Tibial nerve (tissue), 4 donors: ENCODE results near the gene SMAD3. TPM values are rescaled to one million over a fixed set of nuclear protein-coding genes. Genes with fewer than 3 reads are reported as not detected.

Experiments used
- DNase-seq, 2 donors: peaks; one replicate each; pipeline ENCODE4 v3.0.0-alpha.2; 2019; ENCODE audit warnings: low spot score in 2 of 2
- H3K27ac ChIP-seq, 4 donors: fragments of 200-600 bp; sonication (generic) in 3 of 4; one replicate each; pipeline ENCODE4 v1.5.1; 2017 to 2019; ENCODE audit warnings: mild to moderate bottlenecking in 1 of 4
- H3K27me3 ChIP-seq, 2 donors: fragments of 200-600 bp; sonication (generic) in 1 of 2; one replicate each; pipeline versions ENCODE4 v1.5.1 to v1.6.0; 2017 to 2019
- H3K36me3 ChIP-seq, 3 donors: fragments of 200-600 bp; sonication (generic); one replicate each; pipeline ENCODE4 v1.5.1; 2018 to 2019
- H3K4me1 ChIP-seq, 4 donors: fragments of 200-600 bp; sonication (generic) in 3 of 4; one replicate each; pipeline ENCODE4 v1.5.1; 2017 to 2019
- H3K4me3 ChIP-seq, 4 donors: fragments of 200-600 bp; sonication (generic) in 3 of 4; one replicate each; pipeline ENCODE4 v1.5.1; 2017 to 2019; ENCODE audit warnings: mild to moderate bottlenecking in 1 of 4, moderate library complexity in 1 of 4
- H3K9me3 ChIP-seq, 4 donors: fragments of 200-600 bp; sonication (generic) in 3 of 4; one replicate each; pipeline ENCODE4 v1.5.1; 2017 to 2019
- CTCF ChIP-seq, 5 experiments: fragments of 200-600 bp in 3 of 5; fragments of 450-650 bp in 2 of 5; sonication (generic) in 3 of 5; IDR thresholded peaks; one replicate each; pipeline ENCODE4 v1.5.1; 2016 to 2019; ENCODE audit warnings: antibody characterized with exemption in 5 of 5, mild to moderate bottlenecking in 3 of 5, moderate library complexity in 2 of 5
- EP300 ChIP-seq, 2 donors: sonication (generic); formaldehyde crosslinking; IDR thresholded peaks; one replicate each; pipeline ENCODE4 v1.6.1; 2017; ENCODE audit warnings: antibody characterized with exemption in 2 of 2, mild to moderate bottlenecking in 1 of 2
- POLR2A ChIP-seq, 2 donors: fragments of 450-650 bp; IDR thresholded peaks; one replicate each; pipeline ENCODE4 v1.6.1; 2017; ENCODE audit warnings: antibody characterized with exemption in 2 of 2, mild to moderate bottlenecking in 2 of 2, moderate library complexity in 2 of 2
- WGBS, 2 donors: methylation state at CpG; one replicate each; pipeline ENCODE4 v1.1.5; 2018; 5-methylcytosine and 5-hydroxymethylcytosine counted together
- total RNA-seq, 4 donors: library from RNA; depleted of rRNA; stranded (reverse); fragments of >200 nt; gene quantifications; one replicate each; pipeline ENCODE4 v1.1.0, GENCODE V29; 2016

SMAD3 gene
- total RNA-seq, 4 donors from 2014 or later = 36.3 to 68.6 (median 44.1) TPM

GRCh38 chr15:67166280-67167009, 101.0 kb downstream of the SMAD3 start:
- no peak overlapping the region for H3K27ac ChIP-seq
- TF ChIP-seq CTCF (IDR thresholded peaks at IDR 0.05) = no peak
- no peak for TF ChIP-seq EP300 (IDR thresholded peaks at IDR 0.05)
- no peak for TF ChIP-seq POLR2A (IDR thresholded peaks at IDR 0.05)
- no peaks in the 10 kb centered on the region for H3K27me3 ChIP-seq
- no peaks in the 10 kb centered on the region for H3K9me3 ChIP-seq
- DNase-seq = no peak
- H3K36me3 ChIP-seq = peaks cover 0 to 54% (median 6%) of the 10 kb centered on the region in 3 donors
- H3K4me3 ChIP-seq = no peak overlapping the region
- 83% methylated on average over 13 of the region's 13 CpGs for WGBS, 2 donors
- peaks cover 0 to 60% (median 17%) of the 10 kb centered on the region in 4 donors for H3K4me1 ChIP-seq

- Histone ChIP-seq H3K9me3 (no peaks in the 10 kb centered on the region), H3K4me1 (peaks cover 0 to 54% (median 15%) of the 10 kb centered on the region in 4 donors), H3K27me3 (no peaks in the 10 kb centered on the region), H3K4me3 (no peak overlapping the region), H3K27ac (peak overlapping the region in 1 of 4 donors; percentile 16), H3K36me3 (peaks cover 0 to 58% (median 10%) of the 10 kb centered on the region in 3 donors)
- WGBS, 2 donors = 77 to 94% methylated on average over 4 of the region's 4 CpGs
- no peak for TF ChIP-seq EP300 (IDR thresholded peaks at IDR 0.05)
- no peak for TF ChIP-seq CTCF (IDR thresholded peaks at IDR 0.05)
- no peak for TF ChIP-seq POLR2A (IDR thresholded peaks at IDR 0.05)
- DNase-seq = no peak
These were observed 101.7 kb downstream of the SMAD3 start for GRCh38 chr15:67167091-67167490.

- no peak for TF ChIP-seq CTCF (IDR thresholded peaks at IDR 0.05)
- TF ChIP-seq POLR2A (IDR thresholded peaks at IDR 0.05) = no peak
- TF ChIP-seq EP300 (IDR thresholded peaks at IDR 0.05) = no peak
- WGBS, 2 donors = 83 to 92% methylated on average over 6 of the region's 6 CpGs
- H3K27ac ChIP-seq = no peak overlapping the region
- peaks cover 0 to 72% (median 10%) of the 10 kb centered on the region in 3 donors for H3K36me3 ChIP-seq
- H3K4me1 ChIP-seq = peaks cover 0 to 44% (median 15%) of the 10 kb centered on the region in 4 donors
- no peak overlapping the region for H3K4me3 ChIP-seq
- H3K9me3 ChIP-seq = no peaks in the 10 kb centered on the region
- no peak for DNase-seq
- no peaks in the 10 kb centered on the region for H3K27me3 ChIP-seq
These were observed 103.3 kb downstream of the SMAD3 start for GRCh38 chr15:67168694-67169093.

- DNase-seq = no peak
- no peak for TF ChIP-seq CTCF (IDR thresholded peaks at IDR 0.05)
- TF ChIP-seq POLR2A (IDR thresholded peaks at IDR 0.05) = no peak
- no peak for TF ChIP-seq EP300 (IDR thresholded peaks at IDR 0.05)
- H3K36me3 ChIP-seq = peaks cover 0 to 77% (median 8%) of the 10 kb centered on the region in 3 donors
- H3K4me3 ChIP-seq = no peak overlapping the region
- no peaks in the 10 kb centered on the region for H3K9me3 ChIP-seq
- 87 to 91% methylated on average over 12 of the region's 12 CpGs for WGBS, 2 donors
- no peak overlapping the region for H3K27ac ChIP-seq
- peaks cover 0 to 47% (median 15%) of the 10 kb centered on the region in 4 donors for H3K4me1 ChIP-seq
- H3K27me3 ChIP-seq = no peaks in the 10 kb centered on the region
These were observed 104.9 kb downstream of the SMAD3 start for GRCh38 chr15:67170143-67170925.

- Histone ChIP-seq H3K27ac (no peak overlapping the region), H3K36me3 (peaks cover 0 to 72% (median 4%) of the 10 kb centered on the region in 3 donors), H3K4me3 (no peak overlapping the region), H3K27me3 (no peaks in the 10 kb centered on the region), H3K9me3 (no peaks in the 10 kb centered on the region), H3K4me1 (peaks cover 0 to 47% (median 14%) of the 10 kb centered on the region in 4 donors)
- no peak for TF ChIP-seq EP300 (IDR thresholded peaks at IDR 0.05)
- TF ChIP-seq POLR2A (IDR thresholded peaks at IDR 0.05) = no peak
- no peak for TF ChIP-seq CTCF (IDR thresholded peaks at IDR 0.05)
- 78 to 83% methylated on average over 4 of the region's 4 CpGs for WGBS, 2 donors
- no peak for DNase-seq
These were observed 106.1 kb downstream of the SMAD3 start for GRCh38 chr15:67171471-67171870.
